Kidney (tissue), 14 donors: Measurements from ENCODE around the gene PEX14. TPM values are rescaled to one million over a fixed set of nuclear protein-coding genes. Genes with fewer than 3 reads are reported as not detected.
A peak's percentile ranks its signal among the peaks of the same experiment; 100 is the strongest.

Experiments used
- DNase-seq, 5 donors: peaks; one replicate each; pipeline ENCODE4 v3.0.0-alpha.2; 2013 to 2020
- FAIRE-seq: peaks from 2 replicates; lab custom pipeline; 2012; peaks lifted over from hg19 to GRCh38; lab: Jason Lieb, UNC
- H3K27ac ChIP-seq, 2 donors: one replicate each; pipeline ENCODE4 v1.7.0; 2013; ENCODE audit warnings: low read depth in 2 of 2, low read length in 2 of 2, inconsistent platforms in 1 of 2
- H3K27me3 ChIP-seq: one replicate; pipeline ENCODE4 v1.7.1; 2013; ENCODE audit warnings: low read length, inconsistent platforms; ENCODE audit not compliant: control insufficient read depth, insufficient read depth
- H3K36me3 ChIP-seq, 3 donors: one replicate each; pipeline versions ENCODE4 v1.7.0 to v1.7.1; 2013; ENCODE audit warnings: low read length in 3 of 3, control low read depth in 1 of 3, inconsistent platforms in 1 of 3; ENCODE audit not compliant: insufficient read depth in 3 of 3, control insufficient read depth in 2 of 3
- H3K4me1 ChIP-seq, 3 donors: one replicate each; pipeline versions ENCODE4 v1.7.0 to v1.7.1; 2013; ENCODE audit warnings: low read length in 3 of 3, inconsistent platforms in 1 of 3, low read depth in 1 of 3; ENCODE audit not compliant: control insufficient read depth in 2 of 3, insufficient read depth in 2 of 3
- H3K4me3 ChIP-seq, 3 donors: one replicate each; pipeline versions ENCODE4 v1.7.0 to v1.8.1; 2013; ENCODE audit warnings: low read length in 3 of 3, control low read depth in 1 of 3, inconsistent platforms in 1 of 3
- H3K9ac ChIP-seq, 3 donors: one replicate each; pipeline versions ENCODE4 v1.7.0 to v1.7.1; 2013; ENCODE audit warnings: low read length in 3 of 3, control low read depth in 1 of 3, inconsistent platforms in 1 of 3
- H3K9me3 ChIP-seq, 3 donors: one replicate each; pipeline versions ENCODE4 v1.7.0 to v1.7.1; 2013; ENCODE audit warnings: low read length in 3 of 3, control low read depth in 1 of 3, inconsistent platforms in 1 of 3; ENCODE audit not compliant: control insufficient read depth in 2 of 3, insufficient read depth in 1 of 3
- intact Hi-C: fragments of 100-400 bp; cut with DNase I; formaldehyde crosslinking; loops from one replicate; pipeline ENCODE4 v1.11.1; 2022
- polyA plus RNA-seq: library from polyadenylated mRNA; stranded (reverse); fragments of 350-450 nt; fragmentation: Illumina TruSeq; extraction: RNeasy Lipid Tissue Mini Kit (QIAGEN cat#74804); gene quantifications from one replicate; pipeline ENCODE4 v1.2.3, GENCODE V29; 2014; ENCODE audit warnings: low read depth, low replicate concordance; ENCODE audit not compliant: insufficient read depth
- total RNA-seq: library from RNA; stranded (reverse); fragmentation: NEBNext Ultra II Directional; extraction: Animal tissue kit (Norgen Biotek cat#: 25700); gene quantifications from one replicate; pipeline ENCODE4 v1.2.1, GENCODE V29; 2021
- TF ChIP-seq, protein P1 (sequence below): IDR thresholded peaks from 3 replicates; pipeline ENCODE4 v1.5.1; 2012; ENCODE audit warnings: mild to moderate bottlenecking, moderate library complexity, borderline replicate concordance; ENCODE audit not compliant: insufficient read depth; ENCODE audit errors: extremely low read depth
- donor health status: control.
- donor health status: control.
- donor health status: control.
- donor health status: control.
- donor health status: control.
- donor health status: DM: yes; HTN: yes; CAD: no.
- donor health status: Normal renal cell carcinoma (clear cell type).

Gene PEX14
- total and polyA plus RNA-seq, 2 donors from 2014 or later = 22.8 to 25.8 TPM

DNA sequence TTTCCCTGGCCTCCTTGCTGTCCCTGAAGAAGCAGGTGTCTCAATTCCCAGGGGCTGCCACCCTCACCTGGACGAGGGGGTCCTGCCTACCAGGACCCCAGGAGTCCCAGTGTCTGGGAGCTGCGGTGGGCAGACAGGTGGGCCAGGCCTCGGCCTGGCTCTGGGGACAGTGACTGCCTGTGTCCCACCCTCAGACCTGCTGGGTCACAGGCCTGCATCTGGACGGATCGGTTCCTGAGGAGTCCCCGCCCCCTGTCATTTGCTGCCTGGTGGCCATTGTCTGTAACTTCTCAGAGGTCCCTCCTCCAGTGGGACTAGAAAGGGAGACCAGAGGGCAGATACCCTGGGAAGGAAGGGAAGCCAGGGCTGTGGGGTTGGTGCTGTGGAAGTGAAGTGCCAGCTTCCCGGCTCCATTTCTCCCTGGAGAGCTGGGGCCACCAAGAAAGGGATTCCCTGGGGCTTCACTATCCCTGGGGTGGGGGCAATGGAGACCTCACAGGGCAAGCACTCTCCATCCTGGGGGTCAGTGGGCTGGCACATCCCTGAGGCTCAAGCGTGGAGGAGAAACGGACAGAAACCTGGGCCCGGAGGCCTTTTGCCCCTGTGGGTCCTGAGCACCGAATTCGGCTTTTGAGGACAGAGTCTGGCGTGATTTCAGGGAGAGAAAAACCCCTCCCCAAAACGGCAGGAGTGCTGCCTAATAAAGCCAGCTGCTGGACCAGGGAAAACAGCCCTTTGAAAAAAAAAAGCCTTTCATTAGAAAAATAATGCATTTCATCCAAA is 157.3 kb downstream of the PEX14 start:
- FAIRE-seq (no peak), DNase-seq (peak in 2 of 5 donors; percentile 42 to 57)
- intact Hi-C loops = no loop called here
- Histone ChIP-seq H3K4me3 (no peak overlapping the region), H3K27me3 (no peaks in the 10 kb centered on the region), H3K36me3 (no peaks in the 10 kb centered on the region), H3K9ac (no peak overlapping the region), H3K9me3 (no peaks in the 10 kb centered on the region), H3K4me1 (peaks cover 0 to 8% (median 5%) of the 10 kb centered on the region in 3 donors), H3K27ac (no peak overlapping the region)
- TF ChIP-seq, protein P1, sequence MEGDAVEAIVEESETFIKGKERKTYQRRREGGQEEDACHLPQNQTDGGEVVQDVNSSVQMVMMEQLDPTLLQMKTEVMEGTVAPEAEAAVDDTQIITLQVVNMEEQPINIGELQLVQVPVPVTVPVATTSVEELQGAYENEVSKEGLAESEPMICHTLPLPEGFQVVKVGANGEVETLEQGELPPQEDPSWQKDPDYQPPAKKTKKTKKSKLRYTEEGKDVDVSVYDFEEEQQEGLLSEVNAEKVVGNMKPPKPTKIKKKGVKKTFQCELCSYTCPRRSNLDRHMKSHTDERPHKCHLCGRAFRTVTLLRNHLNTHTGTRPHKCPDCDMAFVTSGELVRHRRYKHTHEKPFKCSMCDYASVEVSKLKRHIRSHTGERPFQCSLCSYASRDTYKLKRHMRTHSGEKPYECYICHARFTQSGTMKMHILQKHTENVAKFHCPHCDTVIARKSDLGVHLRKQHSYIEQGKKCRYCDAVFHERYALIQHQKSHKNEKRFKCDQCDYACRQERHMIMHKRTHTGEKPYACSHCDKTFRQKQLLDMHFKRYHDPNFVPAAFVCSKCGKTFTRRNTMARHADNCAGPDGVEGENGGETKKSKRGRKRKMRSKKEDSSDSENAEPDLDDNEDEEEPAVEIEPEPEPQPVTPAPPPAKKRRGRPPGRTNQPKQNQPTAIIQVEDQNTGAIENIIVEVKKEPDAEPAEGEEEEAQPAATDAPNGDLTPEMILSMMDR = no peak

DNA sequence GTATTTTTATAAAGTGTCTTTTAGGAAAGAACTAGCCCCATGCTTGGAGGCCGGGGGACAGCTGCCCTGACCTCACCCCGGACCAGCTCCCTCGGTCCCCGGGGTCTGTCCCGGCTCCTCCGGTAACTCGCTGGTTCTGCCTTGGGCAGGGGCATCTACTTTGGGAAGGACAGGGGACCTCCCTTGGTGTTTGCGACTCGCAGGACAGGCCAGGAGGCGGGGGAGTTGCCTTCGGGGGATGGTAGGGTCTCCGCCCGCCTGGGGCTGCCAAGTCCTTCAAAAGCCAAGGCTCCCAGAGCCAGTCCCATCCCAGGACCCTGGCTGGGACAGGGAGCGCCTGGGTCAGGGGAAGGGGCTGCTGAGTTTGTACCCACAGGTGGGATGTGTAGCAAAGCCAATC is 157.9 kb downstream of the PEX14 start:
- Histone ChIP-seq H3K27ac (no peak overlapping the region), H3K9ac (no peak overlapping the region), H3K27me3 (no peaks in the 10 kb centered on the region), H3K4me1 (peaks cover 0 to 8% (median 5%) of the 10 kb centered on the region in 3 donors), H3K4me3 (no peak overlapping the region), H3K9me3 (no peaks in the 10 kb centered on the region), H3K36me3 (no peaks in the 10 kb centered on the region)
- FAIRE-seq = no peak
- intact Hi-C loops = no loop called here
- peak in 2 of 5 donors; percentile 43 to 64 for DNase-seq
- TF ChIP-seq, protein P1 = no peak

DNA sequence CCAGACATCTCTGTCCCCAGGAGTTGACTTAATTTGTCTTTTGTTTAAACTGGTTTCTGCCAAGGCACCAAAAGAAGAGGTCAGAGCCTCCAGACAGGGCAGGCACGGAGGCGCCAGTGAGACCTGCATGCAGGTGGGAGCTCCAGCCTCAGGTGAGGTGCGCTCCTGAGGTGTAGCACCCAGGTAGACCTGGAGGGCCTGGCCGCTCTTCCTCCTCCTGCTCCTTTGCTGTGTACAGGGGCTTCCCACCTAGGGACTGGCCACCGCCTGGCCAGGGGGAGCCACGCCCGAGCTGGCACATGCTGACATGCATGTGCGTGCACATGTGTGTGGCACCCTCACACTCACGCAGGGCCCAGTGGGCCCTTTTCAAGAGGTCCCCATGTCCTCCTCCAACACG is 158.7 kb downstream of the PEX14 start:
- peak in 1 of 5 donors; percentile 70 for DNase-seq
- Histone ChIP-seq H3K4me3 (no peak overlapping the region), H3K27ac (no peak overlapping the region), H3K9me3 (no peaks in the 10 kb centered on the region), H3K27me3 (no peaks in the 10 kb centered on the region), H3K36me3 (no peaks in the 10 kb centered on the region), H3K9ac (no peak overlapping the region), H3K4me1 (peaks cover 0 to 8% (median 1%) of the 10 kb centered on the region in 3 donors)
- FAIRE-seq = no peak
- TF ChIP-seq, protein P1 = no peak
- intact Hi-C loops = no loop called here
